Sigmoid colon (tissue), 7 donors: ENCODE measurements around the gene SUMO2. TPM values are rescaled to one million over a fixed set of nuclear protein-coding genes. Genes with fewer than 3 reads are reported as not detected.
"Not testable (repeated sequence)": the region's sequence is repeated elsewhere in the genome, so short reads cannot be mapped to it uniquely, and the experiment has no call there.

ENCODE experiments used
- DNase-seq: peaks from one replicate; pipeline ENCODE4 v3.0.0-alpha.2; 2019
- H3K27ac ChIP-seq, 4 donors: fragments of 200-600 bp; sonication (generic); one replicate each; pipeline ENCODE4 v1.5.1; 2016 to 2019; ENCODE audit warnings: mild to moderate bottlenecking in 1 of 4
- H3K27me3 ChIP-seq, 3 donors: fragments of 200-600 bp; sonication (generic); one replicate each; pipeline ENCODE4 v1.5.1; 2019; ENCODE audit warnings: mild to moderate bottlenecking in 1 of 3
- H3K36me3 ChIP-seq, 4 donors: fragments of 200-600 bp; sonication (generic); one replicate each; pipeline ENCODE4 v1.5.1; 2016 to 2019
- H3K4me1 ChIP-seq, 4 donors: fragments of 200-600 bp; sonication (generic); one replicate each; pipeline ENCODE4 v1.5.1; 2017 to 2019
- H3K4me3 ChIP-seq, 4 donors: fragments of 200-600 bp; sonication (generic); one replicate each; pipeline ENCODE4 v1.5.1; 2017 to 2019; ENCODE audit warnings: mild to moderate bottlenecking in 2 of 4, moderate library complexity in 1 of 4
- H3K9me3 ChIP-seq, 4 donors: fragments of 200-600 bp in 3 of 4; sonication (generic) in 3 of 4; one replicate each; pipeline versions ENCODE4 v1.5.1 to v1.6.1; 2013 to 2019
- EP300 ChIP-seq, 4 donors: sonication (generic); formaldehyde crosslinking; IDR thresholded peaks; one replicate each; pipeline ENCODE4 v1.6.1; 2017; ENCODE audit warnings: antibody characterized with exemption in 4 of 4
- POLR2A ChIP-seq, 2 donors: fragments of 450-650 bp; IDR thresholded peaks; one replicate each; pipeline ENCODE4 v1.6.1; 2016; ENCODE audit warnings: antibody characterized with exemption in 2 of 2, mild to moderate bottlenecking in 2 of 2, moderate library complexity in 2 of 2
- POLR2AphosphoS5 ChIP-seq, 4 donors: sonication (generic); formaldehyde crosslinking; IDR thresholded peaks; one replicate each; pipeline ENCODE4 v1.6.1; 2017; ENCODE audit warnings: antibody characterized with exemption in 4 of 4
- WGBS, 2 donors: extraction: QIAGEN DNeasy Blood & Tissue Kit; methylation state at CpG; one replicate each; pipeline ENCODE4 v1.1.7; 2013; 5-methylcytosine and 5-hydroxymethylcytosine counted together
- intact Hi-C: fragments of 100-400 bp; cut with DNase I; formaldehyde crosslinking; loops from one replicate; pipeline ENCODE4 v1.15.1; 2023
- polyA plus RNA-seq, 3 donors: library from polyadenylated mRNA; stranded (reverse); fragments of 200-250 nt; gene quantifications; one replicate each; pipeline ENCODE4 v1.2.3, GENCODE V29; 2013
- total RNA-seq, 4 donors: library from RNA; depleted of rRNA; stranded (reverse); fragments of >200 nt; gene quantifications; one replicate each; pipeline ENCODE4 v1.1.0, GENCODE V29; 2016
- TF ChIP-seq, protein P1 (sequence below), 4 experiments: fragments of 450-650 bp in 3 of 4; fragments of 200-600 bp in 1 of 4; IDR thresholded peaks; one replicate each; pipeline ENCODE4 v1.5.1; 2016 to 2019; ENCODE audit warnings: antibody characterized with exemption in 4 of 4, mild to moderate bottlenecking in 3 of 4, moderate library complexity in 2 of 4
- donor health status: healthy with polysubstance abuse.
- donor health status: Bipolar disorder and iron deficiency.
- donor health status: healthy.

SUMO2 gene
- total and polyA plus RNA-seq, 7 donors = 63.0 to 130 (median 97.4) TPM

DNA sequence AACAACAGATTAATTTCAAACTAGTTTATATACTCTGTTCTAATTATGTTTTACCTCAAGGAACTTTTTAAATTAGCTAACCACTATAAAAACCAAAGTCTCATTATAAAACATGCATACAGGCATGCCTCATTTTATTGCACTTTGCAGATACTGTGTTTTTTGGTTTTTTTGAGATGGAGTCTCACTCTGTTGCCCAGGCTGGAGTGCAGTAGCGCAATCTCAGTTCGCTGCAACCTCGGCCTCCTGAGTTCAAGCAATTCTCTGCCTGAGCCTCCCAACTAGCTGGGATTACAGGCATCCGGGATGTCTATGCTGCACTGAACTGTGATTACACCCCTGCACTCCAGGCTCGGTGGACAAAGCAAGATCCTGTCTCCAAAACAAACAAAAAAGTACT is 19.7 kb downstream of the SUMO2 start:
- DNase-seq = no peak
- intact Hi-C loops = no loop called here

DNA sequence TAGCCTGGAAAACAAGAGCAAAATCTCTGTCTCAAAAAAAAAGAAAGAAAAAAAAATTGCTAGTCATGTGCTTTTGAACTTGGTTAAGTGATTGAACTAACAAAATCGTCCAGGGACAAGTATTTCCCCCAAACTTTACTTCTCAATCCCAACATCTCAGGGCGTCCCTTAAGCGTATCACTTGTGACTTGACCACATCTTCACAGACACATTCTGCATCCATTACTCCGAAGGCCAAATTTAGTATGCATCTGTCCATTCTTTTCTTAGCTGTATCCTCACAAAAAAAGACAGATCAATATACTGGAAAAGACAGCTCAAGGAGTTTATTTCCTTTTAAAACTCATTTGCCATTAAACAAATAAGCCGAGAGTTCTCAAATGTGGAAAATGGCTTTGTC is 22.5 kb downstream of the SUMO2 start:
- H3K27me3 ChIP-seq = no peaks in the 10 kb centered on the region
- no peak for DNase-seq
- intact Hi-C loops = no loop called here
- H3K27ac ChIP-seq = no peak overlapping the region
- no peak overlapping the region for H3K4me3 ChIP-seq
- H3K4me1 ChIP-seq = no peaks in the 10 kb centered on the region
- peaks cover 0 to 17% (median 0%) of the 10 kb centered on the region in 4 donors for H3K36me3 ChIP-seq
- no peak for TF ChIP-seq POLR2A (IDR thresholded peaks at IDR 0.05)
- TF ChIP-seq EP300 (IDR thresholded peaks at IDR 0.05) = no peak
- TF ChIP-seq POLR2AphosphoS5 (IDR thresholded peaks at IDR 0.05) = no peak
- TF ChIP-seq, protein P1, sequence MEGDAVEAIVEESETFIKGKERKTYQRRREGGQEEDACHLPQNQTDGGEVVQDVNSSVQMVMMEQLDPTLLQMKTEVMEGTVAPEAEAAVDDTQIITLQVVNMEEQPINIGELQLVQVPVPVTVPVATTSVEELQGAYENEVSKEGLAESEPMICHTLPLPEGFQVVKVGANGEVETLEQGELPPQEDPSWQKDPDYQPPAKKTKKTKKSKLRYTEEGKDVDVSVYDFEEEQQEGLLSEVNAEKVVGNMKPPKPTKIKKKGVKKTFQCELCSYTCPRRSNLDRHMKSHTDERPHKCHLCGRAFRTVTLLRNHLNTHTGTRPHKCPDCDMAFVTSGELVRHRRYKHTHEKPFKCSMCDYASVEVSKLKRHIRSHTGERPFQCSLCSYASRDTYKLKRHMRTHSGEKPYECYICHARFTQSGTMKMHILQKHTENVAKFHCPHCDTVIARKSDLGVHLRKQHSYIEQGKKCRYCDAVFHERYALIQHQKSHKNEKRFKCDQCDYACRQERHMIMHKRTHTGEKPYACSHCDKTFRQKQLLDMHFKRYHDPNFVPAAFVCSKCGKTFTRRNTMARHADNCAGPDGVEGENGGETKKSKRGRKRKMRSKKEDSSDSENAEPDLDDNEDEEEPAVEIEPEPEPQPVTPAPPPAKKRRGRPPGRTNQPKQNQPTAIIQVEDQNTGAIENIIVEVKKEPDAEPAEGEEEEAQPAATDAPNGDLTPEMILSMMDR (IDR thresholded peaks at IDR 0.05) = no peak
- 94% methylated on average over 5 of the region's 5 CpGs for WGBS, 2 donors
- no peaks in the 10 kb centered on the region for H3K9me3 ChIP-seq

More for the DNA sequence above, 19.7 kb downstream of the SUMO2 start:
- TF ChIP-seq POLR2A (IDR thresholded peaks at IDR 0.05) (no peak), EP300 (IDR thresholded peaks at IDR 0.05) (no peak), POLR2AphosphoS5 (IDR thresholded peaks at IDR 0.05) (no peak)
- TF ChIP-seq, protein P1 (IDR thresholded peaks at IDR 0.05) = no peak
- no peaks in the 10 kb centered on the region for H3K27me3 ChIP-seq
- H3K4me1 ChIP-seq = no peaks in the 10 kb centered on the region
- 79 to 90% methylated on average over 5 of the region's 5 CpGs for WGBS, 2 donors
- no peak overlapping the region for H3K4me3 ChIP-seq
- no peak overlapping the region for H3K27ac ChIP-seq
- H3K9me3 ChIP-seq = no peaks in the 10 kb centered on the region
- peaks cover 4 to 43% (median 12%) of the 10 kb centered on the region in 4 donors for H3K36me3 ChIP-seq

DNA sequence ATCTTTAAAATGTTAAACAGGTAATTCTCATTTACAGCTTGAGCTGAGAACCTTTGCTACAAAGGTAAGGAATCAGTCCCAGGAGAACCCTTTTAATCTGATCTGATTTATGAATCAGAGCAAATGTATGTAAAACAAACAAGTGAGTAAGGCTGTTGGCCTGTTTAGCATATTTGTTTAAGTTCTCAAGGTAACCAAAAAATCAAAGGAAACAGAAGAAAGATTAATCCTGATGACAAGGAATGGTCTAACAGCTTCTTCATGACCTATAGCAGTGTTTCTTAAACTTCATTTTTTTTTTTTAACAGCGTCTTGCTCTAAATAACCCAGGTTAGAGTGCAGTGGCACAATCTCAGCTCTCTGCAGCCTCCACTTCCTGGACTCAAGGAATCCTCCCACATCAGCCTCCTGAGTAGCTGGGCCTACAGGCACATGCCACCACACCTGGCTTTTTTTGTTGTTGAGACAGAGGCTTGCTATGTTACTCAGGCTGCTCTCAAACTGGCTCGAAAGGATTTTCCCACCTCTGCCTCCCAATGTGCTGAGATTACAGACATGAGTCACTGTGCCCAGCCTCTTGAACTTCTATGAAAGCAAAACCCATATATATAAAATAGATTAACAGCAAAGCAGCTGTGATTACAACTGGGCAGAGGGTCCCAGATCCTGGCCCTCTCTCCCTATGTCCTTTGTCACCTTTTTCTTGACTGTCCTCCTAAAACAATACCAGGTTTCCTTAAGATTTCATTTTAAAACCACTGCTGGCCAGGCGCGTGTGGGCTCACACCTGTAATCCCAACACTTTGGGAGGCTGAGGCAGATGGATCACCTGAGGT is 23.3 kb downstream of the SUMO2 start:
- H3K4me3 ChIP-seq = no peak overlapping the region
- H3K9me3 ChIP-seq = no peaks in the 10 kb centered on the region
- 84 to 88% methylated on average over 4 of the region's 4 CpGs for WGBS, 2 donors
- intact Hi-C loops = no loop called here
- TF ChIP-seq POLR2AphosphoS5 (IDR thresholded peaks at IDR 0.05) (no peak), POLR2A (IDR thresholded peaks at IDR 0.05) (no peak), EP300 (IDR thresholded peaks at IDR 0.05) (no peak)
- TF ChIP-seq, protein P1 (IDR thresholded peaks at IDR 0.05) = no peak
- H3K27me3 ChIP-seq = no peaks in the 10 kb centered on the region
- H3K4me1 ChIP-seq = peaks cover 0 to 5% (median 4%) of the 10 kb centered on the region in 4 donors
- no peak overlapping the region for H3K27ac ChIP-seq
- no peak for DNase-seq
- peaks cover 0 to 10% (median 0%) of the 10 kb centered on the region in 4 donors for H3K36me3 ChIP-seq

DNA sequence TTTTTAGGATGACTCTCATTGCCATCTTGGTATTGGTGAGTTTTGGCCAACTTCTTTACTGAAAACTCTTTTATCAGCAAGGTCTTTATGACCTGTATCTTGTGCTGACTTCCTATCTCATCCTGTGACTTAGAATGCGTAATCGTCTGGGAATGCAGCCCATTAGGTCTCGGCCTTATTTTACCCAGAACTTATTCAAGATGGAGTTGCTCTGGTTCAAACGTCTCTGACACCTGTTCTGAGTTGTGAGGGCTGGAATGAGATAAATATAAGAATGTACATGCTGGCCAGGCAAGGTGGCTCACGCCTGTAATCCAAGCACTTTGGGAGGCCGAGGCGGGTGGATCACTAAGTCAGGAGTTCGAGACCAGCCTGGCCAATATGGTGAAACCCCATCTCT is 24.3 kb downstream of the SUMO2 start:
- H3K27ac ChIP-seq, H3K27me3 ChIP-seq, H3K4me3 ChIP-seq, intact Hi-C loops, H3K9me3 ChIP-seq, DNase-seq, H3K36me3 ChIP-seq: not testable (repeated sequence)
- H3K4me1 ChIP-seq = peaks cover 3 to 10% (median 8%) of the 10 kb centered on the region in 4 donors
- 95 to 96% methylated on average over 8 of the region's 8 CpGs for WGBS, 2 donors

DNA sequence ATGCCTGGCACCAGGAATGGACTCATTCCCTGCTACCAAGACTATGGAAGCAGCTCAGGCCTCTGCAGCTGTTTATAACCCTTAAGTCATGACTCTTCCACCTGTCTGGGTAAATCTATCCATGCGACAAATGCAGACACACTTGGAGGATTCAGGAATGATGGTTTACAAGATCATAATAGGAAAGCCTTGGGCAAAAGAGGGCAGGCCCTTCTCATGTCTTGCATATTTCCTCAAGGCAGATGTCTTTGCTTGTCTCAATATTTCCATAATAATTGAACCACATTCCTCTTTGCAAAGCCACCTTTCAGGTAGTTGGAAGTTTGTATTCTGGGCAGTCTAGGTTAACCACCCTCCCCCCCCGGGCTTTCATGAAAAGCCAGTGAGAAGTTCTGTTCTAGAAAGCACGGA is 27.6 kb downstream of the SUMO2 start:
- WGBS, 2 donors = 88 to 95% methylated on average over 3 of the region's 3 CpGs
- Histone ChIP-seq H3K27ac (peak overlapping the region in 2 of 4 donors; percentile 64 to 80), H3K36me3 (no peaks in the 10 kb centered on the region), H3K4me3 (no peak overlapping the region), H3K27me3 (no peaks in the 10 kb centered on the region), H3K4me1 (peaks cover 5 to 19% (median 14%) of the 10 kb centered on the region in 4 donors), H3K9me3 (no peaks in the 10 kb centered on the region)
- TF ChIP-seq, protein P1 (IDR thresholded peaks at IDR 0.05) = no peak
- TF ChIP-seq POLR2A (IDR thresholded peaks at IDR 0.05) (no peak), EP300 (IDR thresholded peaks at IDR 0.05) (no peak), POLR2AphosphoS5 (IDR thresholded peaks at IDR 0.05) (no peak)
- intact Hi-C loops = no loop called here
- DNase-seq = no peak
